CD4-positive, alpha-beta T cell treated with Interleukin-1 beta for 1 hour (primary cell): Measurements from ENCODE around the gene TSR1.
"Not testable (repeated sequence)": the region's sequence is repeated elsewhere in the genome, so short reads cannot be mapped to it uniquely, and the experiment has no call there.

ENCODE experiments used
- DNase-seq, 2 donors: peaks; one replicate each; pipeline ENCODE4 v3.0.0-alpha.2; 2020 to 2022

Gene TSR1

DNA sequence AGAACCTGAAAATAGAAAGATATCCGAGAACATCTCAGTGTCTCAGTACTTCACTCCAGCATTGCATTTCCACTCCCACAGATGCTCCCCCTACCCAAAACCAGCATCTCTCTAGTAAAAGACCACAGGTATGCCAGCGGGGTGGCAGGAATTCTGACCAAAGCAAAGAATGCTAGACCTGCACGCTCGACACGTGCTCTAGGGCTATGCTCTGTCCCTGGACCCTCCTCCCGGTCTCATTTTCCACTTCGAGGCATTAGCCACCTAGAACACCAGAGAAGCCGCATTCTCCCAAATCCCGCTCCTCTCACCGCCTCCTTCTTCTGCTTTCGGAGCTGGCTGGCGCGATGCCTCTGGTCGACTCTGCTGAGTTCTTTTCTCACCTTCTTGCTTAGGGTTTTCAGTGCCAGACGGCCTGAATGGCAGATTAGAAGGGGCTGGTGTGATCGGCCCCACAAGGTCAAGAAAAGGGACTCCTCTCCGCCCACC is 487 bp downstream of the TSR1 start:
- DNase-seq: no peak

DNA sequence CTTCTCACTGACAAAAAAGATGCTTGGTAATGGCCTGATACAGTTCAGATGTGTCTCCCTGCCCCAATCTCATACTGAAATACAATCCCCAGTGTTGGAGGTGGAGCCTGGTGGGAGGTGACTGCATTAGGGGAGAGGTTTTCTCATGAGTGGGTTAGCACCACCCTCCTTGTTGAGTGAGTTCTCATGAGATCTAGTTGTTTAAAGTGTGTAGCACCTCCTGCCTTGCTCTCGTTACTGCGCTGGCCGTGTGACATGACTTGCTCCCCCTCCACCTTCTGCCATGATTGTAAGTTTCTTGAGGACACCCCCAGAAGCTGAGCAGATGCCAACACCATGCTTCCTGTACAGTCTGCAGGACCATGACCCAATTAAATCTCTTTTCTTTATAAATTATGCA is 5.0 kb downstream of the TSR1 start:
- DNase-seq: no peak

DNA sequence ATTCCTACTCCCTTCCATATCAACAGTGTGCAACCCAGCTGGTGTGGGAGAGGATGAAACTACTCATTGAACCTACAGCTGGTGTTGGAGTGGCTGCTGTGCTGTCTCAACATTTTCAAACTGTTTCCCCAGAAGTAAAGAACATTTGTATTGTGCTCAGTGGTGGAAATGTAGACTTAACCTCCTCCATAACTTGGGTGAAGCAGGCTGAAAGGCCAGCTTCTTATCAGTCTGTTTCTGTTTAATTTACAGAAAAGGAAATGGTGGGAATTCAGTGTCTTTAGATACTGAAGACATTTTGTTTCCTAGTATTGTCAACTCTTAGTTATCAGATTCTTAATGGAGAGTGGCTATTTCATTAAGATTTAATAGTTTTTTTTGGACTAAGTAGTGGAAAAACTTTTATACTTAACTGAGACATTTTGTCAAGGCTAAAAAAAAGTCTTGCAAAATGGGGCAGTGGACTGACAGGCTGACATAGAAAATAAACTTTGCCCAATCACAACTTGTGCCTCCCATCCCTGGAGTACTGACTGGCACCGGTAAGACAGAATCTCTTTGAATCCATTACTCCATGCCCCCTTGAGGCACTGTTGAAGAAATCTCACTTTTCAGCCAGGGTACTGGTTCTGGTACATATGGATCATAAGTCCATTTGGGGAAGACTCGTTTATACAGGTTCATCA is 12.5 kb downstream of the TSR1 start:
- no peak for DNase-seq

DNA sequence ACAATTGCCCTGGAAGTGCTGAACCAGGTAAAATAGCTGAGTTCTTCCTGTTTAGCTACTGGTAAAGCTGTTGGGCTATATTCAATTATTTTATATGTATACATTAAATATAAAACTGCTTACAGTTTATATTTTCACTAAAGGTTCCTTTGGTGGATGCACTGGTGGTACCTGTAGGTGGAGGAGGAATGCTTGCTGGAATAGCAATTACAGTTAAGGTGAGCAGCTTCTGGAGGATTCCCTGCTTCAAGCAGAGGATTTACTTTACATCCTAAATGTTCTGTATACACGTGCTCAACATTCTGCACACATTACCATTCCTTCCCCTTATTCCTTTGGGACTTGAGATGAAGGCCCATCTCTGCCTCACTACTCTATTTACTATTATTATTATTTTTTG is 14.9 kb downstream of the TSR1 start:
- DNase-seq: no peak

DNA sequence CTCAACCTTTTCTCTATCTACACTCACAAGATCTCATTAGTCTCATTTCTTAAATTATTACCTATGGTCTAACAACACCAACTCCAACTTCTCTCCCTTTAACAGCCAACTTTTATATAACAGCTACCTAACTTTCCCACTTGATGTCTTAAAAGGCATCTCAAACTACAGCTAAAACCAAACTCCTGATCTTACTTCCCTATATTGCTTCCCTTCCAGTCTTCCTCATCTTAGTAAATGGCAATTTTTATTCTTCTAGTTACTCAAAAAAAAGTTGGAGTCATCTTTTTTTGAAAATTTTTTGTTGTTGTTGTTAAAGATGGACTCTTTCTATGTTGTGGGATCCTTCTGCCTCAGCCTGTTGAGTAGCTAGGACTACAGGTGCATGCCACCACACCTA is 17.2 kb downstream of the TSR1 start:
- DNase-seq: no peak

DNA sequence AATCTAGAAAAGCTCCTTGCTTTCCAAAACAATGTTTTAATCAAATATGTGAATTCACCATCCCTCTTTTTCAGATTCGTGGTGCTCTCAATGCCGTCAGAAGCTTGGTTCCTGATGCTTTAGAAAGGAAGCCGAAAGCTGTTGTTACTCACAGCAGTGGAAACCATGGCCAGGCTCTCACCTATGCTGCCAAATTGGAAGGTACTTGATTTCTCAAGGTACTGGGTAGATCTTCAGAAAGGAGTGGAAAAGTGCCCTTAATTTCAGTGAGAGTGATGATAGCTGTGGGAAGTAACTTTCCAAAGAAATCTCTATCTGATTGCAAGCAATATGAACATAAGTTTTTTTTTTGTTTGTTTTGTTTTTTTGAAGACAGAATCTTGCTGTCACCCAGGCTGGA is 18.5 kb downstream of the TSR1 start:
- DNase-seq: no peak

DNA sequence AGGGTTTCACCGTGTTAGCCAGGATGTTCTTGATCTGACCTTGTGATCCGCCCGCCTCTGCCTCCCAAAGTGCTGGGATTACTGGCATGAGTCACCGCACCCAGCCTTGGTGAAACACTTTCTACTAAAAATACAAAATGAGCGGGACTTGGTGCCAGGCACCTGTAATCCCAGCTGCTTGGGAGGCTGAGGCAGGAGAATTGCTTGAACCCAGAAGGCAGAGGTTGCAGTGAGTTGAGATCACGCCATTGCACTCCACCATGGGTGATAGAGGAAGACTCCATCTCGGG is 19.4 kb downstream of the TSR1 start:
- DNase-seq: not testable (repeated sequence)

DNA sequence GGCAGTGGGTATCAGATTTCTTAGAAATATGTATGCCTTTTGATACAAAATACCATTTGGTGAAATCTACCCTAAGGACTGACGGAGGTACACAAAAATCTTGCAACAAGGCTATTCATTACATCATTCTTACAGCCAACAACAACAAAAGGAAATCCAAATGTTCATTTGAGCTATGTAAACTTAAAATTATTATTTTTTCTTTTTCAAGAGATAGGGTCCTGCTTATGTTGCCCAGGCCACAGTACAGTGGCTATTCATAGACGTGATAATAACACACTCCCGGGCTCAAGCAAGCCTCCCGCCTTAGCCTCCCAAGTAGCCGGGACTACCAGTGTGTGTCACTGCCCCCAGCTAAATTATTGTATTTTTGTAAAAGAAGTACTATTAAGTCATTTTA is 23.5 kb downstream of the TSR1 start:
- DNase-seq: no peak

DNA sequence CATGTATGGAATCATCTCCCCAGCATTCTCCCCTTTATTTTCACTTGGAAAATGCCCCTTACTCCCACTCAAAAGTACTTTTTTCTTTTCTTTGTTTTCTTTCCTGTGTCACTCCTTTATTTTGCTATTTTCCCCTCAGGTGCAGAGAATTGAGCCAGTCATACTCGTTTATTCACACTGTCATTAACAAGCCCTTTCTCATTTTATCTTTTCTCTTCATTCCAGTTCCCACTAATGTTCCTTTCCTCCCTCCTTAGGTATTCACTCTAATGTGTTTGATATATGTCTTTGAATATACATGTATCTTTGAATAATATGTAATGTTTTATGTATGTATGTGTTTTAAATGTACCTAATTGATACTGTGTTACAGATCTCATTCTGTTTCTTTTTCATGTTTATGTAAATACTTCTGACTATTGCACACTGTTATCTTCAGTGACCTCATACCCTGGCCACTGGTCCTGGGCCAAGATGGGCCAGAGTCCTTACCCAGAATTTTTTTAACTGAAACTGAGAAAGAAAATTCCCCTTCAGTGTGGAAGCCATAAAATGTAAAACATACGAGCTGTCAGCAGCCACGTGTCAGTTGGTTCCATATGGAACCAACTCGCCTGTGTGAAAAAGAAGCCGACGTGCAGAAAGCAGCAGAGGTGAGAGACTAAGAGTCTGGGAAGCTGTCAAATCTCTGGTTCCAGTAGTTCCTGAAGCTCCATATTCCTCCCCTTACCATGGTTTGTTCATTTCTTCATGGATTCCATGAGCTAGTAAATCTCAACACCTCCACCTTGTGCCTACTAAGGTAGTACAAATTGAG is 26.7 kb downstream of the TSR1 start:
- no peak for DNase-seq

DNA sequence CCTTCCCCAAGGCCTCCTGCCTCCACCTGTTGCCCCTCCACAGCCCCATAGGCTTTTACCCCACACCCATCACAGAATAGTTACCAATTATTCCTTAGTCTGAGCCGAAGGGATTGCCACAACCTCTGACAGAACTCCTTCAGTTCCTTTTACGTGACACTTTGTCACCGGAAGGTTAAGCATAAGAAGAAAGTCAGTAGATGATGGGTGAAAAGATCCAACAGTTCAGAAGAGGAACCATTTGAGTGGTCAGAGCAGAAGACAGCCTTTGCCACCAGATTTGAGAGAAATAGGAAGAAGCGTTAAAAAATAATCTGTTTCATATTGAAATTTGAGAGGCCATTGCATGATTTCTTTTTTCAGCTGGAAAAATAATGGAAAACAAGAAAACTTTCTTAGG is 31.3 kb downstream of the TSR1 start:
- DNase-seq: no peak

DNA sequence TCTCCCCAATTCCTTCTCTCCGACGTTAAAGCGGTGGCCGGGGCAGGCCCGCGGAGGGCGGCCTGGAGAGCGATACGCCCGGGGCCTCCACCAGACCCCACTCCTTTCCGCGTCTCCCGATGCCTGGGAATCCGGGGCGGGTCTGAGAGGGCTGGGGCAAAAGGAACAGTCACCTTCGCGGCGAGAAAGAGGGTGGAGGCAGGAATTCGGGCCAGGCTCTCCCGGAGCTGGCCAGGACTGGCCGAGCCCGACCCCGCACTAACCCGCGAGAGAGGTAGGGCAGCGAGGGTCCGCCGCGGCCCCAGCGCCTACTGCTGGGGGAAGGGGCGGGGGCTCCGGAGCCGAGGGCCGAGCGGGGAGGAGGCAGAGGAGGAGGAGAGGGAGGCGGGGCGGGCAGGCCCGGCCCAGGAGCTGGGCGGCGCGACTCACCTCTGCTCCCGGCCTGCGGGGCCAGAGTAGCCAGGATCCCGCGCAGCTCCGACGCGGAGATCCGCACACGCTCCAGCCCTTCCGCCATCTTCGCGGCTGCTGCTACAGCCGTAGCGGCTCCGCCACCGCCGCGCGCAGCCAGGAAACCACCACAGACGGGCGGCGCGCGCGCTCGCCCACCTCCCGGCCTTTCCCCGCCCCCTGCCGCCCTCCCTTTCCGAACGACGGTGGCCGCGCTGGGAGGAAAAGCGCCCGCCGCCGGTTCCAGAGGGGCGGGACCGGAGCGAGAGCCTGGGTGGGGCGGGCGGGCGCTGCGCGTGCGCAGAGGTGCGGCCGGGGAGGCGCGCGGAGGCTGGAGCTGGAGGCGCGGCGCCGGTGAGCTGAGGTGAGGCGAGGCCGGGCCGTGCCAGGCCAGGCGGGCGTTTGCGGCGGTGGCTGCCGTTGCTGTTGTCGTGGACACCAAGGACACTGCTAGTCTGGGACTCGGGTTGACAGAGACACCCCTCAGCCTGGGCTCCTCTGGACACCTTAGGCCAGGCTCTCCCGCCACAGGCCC is 32.8 kb downstream of the TSR1 start, which contains the start of the genes SMG6 and SRR:
TSS of gene SMG6 (minus strand) at position 582 of the 985 bp plus-strand sequence. CDS start at position 517, 65 bp downstream.
TSS of gene SRR (plus strand) at position 747 of the 985 bp plus-strand sequence. CDS start 11,611 bp downstream, outside the sequence.
- peak; percentile 94 to 96 for DNase-seq

DNA sequence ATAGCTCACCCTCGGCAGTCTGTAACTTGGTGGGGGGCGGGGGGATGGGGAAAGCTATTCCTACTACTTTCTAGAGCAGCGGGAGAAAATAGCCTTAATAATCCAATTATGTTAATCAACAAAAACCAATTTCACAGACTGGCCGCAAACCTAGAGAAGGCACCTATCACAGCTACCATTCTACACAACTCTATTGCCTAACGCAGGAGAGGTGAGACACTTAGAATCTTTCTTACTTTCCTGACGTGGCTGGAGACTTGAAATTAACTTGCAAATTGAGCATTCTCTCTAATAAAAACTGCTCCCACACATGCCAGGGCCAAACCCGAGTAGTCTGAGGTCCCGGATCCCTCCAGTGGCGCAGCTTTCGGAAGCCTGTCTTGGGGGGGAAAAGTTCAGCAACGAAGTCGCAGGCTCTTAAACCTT is 33.5 kb downstream of the TSR1 start:
- peak in 1 of 2 donors; percentile 6 for DNase-seq

DNA sequence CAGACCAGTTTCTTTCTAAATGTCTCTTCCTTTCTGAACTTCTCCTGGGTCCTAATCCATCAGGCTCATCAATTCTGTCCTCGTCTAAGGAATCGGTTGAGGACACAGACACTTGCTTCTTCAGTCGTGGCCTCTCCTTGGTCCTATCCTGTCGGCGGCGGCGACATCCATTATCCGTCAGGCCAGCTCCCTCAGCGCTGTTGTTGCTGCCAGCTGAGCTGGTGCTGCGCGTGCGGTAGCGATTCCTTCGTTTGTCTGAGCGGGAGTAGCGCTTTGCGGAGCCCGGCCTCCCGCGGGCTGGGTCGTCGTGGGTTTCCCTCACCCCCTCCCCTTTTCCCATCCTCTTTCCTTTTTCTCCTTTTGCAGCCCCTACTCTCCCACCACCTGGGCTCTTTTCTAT is 36.5 kb downstream of the TSR1 start:
- no peak for DNase-seq

DNA sequence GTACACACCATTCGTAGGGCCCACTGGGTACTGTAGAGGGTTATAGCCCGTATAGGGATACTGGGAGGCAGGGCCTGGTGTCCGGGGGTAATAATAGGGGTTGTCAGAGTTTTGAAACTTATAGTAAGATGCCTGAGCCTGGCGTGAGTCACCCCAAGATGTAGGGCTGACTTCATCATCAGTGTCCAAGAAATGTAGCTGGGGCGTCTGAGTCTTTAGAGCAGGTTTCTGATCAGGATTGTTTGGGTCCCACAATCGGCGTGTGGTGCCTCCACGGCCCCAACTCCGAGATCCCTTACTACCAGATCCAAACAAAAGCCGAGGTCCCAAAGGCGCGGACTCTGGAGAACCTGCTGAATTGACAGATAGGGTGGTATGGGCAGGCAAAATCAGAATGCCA is 37.1 kb downstream of the TSR1 start:
- DNase-seq: no peak

DNA sequence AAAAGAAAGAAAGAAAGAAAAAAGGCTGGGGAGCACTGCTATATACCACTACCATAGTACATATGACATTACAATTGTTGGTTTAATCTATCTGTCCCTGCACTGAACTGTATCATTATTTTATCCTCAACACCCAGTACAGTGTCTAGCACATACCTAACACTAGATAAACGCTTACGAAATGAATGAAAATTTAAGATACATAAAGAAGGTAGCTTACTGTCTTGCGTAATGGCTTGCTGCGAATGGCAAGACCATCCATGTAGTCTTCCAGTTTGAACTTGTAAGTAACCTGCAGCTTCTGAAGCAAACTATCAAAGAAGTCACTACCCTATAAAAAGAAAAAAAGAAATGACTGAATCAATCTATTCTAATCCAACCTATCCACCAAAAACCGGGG is 39.2 kb downstream of the TSR1 start:
- DNase-seq: no peak

DNA sequence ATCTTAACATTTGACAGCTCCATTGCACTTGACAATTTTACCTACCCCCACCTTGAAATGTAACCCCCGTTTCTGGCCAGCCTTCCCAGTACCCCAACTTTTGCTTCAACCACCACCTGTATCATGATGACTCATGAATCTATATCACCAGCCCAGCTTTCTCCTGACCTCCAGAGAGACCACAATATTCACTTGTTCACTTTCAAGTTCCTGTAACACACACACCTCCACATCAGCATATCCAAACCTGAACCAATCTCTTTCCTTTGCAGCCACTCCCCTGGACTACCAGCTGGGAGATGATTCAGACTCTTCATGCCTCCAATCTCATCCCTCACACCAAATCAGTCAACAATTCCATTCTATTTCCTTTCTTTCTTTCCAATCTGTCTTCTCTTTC is 40.7 kb downstream of the TSR1 start:
- DNase-seq: no peak

DNA sequence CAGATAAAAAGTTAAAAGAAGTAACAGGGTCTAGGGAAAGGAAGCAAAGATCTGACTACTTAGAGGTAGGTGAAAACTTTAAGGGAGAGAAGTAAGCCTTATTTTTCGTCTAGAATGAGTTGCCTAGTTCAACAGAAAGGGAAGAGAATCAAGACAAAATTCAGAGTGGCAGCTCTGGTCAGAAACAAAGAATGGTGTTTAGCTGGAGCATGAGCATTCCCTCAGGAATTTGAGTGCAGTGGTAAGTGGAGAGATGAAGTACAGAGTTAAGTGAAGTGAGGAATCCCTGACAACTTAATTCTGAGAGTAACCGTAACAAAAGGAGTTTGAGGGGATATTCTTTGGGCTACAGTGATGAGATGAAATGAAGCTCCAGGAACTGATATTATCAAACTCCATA is 44.2 kb downstream of the TSR1 start:
- DNase-seq: no peak

DNA sequence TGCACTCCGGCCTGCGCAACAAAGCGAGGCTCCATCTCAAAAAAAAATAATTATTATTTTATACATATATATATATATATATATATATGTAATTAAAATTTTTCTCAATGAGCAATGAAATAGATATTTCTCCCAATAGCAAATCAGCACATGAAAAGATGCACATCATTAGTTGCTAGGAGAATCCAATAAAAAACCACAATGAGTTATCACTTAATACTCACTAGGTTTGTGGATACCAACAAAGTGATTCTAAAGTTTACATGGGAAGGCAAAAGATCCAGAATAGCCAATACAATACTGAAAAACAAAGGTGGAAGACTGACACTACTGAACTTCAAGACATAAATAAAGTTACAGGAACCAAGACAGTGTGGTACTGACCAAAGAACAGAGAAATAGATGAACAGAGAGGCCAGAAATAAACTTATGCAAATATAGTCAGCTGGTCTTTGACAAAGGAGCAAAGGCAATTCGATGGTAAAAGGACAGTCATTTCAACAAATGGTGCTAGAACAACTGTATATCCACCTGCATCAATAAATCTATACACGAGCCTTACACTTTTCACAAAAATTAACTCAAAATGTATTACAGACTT is 46.3 kb downstream of the TSR1 start:
- DNase-seq: no peak

DNA sequence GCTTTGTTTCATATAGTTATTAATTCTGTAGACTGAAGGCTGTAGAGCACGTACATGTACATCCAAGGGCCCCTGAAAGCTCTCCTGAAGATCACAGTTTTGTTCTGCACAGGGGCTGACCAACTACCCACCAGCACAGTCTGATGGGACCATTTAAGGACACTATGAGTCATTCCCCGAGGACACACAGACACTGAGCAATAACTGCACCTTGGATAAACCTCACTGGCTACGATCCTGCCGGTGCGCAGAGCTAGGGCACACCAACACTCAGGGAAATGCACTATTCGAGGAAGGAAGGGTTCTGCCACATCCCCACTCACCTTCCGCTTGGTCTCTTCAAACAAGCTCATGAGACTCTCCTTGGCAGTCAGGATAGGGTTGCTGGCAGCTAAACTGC is 53.0 kb downstream of the TSR1 start:
- no peak for DNase-seq

DNA sequence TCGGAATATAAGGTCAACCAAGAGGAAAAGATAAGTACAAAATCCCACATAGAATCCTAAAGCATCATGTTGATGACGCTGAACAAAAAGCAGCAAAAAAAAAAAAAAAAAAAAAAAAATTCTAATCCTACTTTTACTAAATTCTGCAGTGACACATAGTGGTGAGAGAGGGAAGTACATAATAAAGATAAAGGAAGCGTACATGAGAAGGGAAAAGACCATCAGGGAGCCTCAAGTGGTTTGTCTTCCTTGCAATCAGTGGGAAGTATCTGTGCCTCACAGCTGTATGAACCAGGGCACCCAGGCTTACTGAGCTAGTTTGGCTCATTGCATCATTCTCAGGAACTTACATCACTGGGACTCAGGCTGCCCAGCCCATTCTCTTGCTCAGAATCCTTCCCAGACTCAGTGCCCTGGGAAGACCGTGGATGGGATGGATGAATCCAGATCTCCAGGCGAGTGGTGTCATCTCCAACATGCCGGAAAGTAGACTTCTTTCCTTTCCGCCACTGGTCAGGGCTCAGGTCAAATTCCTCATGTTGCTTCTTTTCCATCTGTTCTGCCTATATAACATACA is 53.9 kb downstream of the TSR1 start:
- peak in 1 of 2 donors; percentile 75 for DNase-seq

DNA sequence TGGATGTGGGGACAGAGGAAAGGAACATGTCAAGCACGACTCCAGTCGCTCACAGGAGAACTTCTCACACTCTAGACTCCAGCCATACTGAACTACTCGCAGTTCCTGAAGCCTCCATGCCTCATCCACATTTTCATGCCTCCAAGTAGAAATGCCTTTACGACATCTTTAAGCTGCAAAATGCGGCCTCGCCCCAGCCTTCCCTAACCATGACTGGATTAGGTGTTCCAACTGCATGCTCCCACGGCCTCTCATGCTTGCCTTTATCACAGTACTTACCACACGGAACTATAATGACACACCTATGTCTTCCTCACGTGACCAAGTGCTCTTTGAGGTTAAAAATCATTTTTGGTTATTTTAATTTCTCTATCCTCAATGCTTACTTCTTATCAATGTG is 56.5 kb downstream of the TSR1 start:
- no peak for DNase-seq

DNA sequence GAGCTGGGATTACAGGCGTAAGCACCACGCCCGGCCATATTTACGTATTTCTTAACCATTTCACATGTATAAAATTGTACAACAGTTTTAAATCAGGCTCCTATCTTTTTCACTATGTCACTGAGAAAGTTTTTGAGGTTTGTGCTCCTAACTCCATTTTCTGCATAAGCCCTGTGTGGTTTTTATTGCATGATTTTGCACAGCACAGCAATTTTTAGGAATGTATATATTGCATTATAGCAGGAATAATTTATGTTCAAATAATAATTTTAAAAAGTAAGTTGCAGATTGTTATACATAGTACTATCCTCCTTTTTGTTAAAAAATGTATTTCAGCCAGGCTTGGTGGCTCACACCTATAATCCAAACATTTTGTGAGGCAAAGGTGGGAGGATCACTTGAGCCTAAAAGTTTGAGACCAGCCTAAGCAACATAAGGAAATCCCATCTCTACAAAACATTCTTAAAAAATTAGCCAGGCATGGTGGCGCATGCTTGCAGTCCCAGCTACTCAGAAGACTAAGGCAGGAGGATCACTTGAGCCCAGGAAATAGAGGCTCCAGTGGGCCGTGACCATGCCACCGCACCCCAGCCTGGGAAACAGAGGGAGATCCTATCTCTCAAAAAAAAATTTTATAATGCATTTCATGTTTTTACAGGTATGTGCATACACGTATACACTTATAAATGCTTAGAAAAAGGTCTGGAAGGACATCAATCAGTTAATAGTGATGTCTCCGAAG is 58.7 kb downstream of the TSR1 start:
- DNase-seq: no peak
